ENCODE data around the gene TRIM32.
A peak's percentile ranks its signal among the peaks of the same experiment; 100 is the strongest.

Gene TRIM32

GRCh38 chr9:116687074-116687753 is at the start of gene TRIM32:
TSS of gene TRIM32 (plus strand) at chr9:116687305. CDS start at chr9:116697743, 10,438 bp downstream.
- DNase-seq (ENCODE audit: low read depth, low spot score), result peak; percentile 95

GRCh38 chr9:116639251-116639741 is 47.8 kb upstream of the TRIM32 start:
- no peak for DNase-seq (ENCODE audit: low read depth, low spot score)

- no peak for DNase-seq (ENCODE audit: low read depth, low spot score)
Measured at GRCh38 chr9:116641292-116642059, 45.6 kb upstream of the TRIM32 start.

- no peak for DNase-seq (ENCODE audit: low read depth, low spot score)
Measured at GRCh38 chr9:116643691-116644090, 43.4 kb upstream of the TRIM32 start.

- DNase-seq (ENCODE audit: low read depth, low spot score), result no peak
Measured at GRCh38 chr9:116644091-116644688, 42.9 kb upstream of the TRIM32 start.

- DNase-seq (ENCODE audit: low read depth, low spot score), result peak; percentile 22
Measured at GRCh38 chr9:116646661-116647514, 40.2 kb upstream of the TRIM32 start.

GRCh38 chr9:116647515-116647809 is 39.6 kb upstream of the TRIM32 start:
- DNase-seq (ENCODE audit: low read depth, low spot score), result no peak

GRCh38 chr9:116653348-116654058 is 33.6 kb upstream of the TRIM32 start:
- DNase-seq (ENCODE audit: low read depth, low spot score), result peak; percentile 61

- no peak for DNase-seq (ENCODE audit: low read depth, low spot score)
Measured at GRCh38 chr9:116654059-116654355, 33.1 kb upstream of the TRIM32 start.

GRCh38 chr9:116656501-116656971 is 30.6 kb upstream of the TRIM32 start:
- DNase-seq (ENCODE audit: low read depth, low spot score), result no peak

- DNase-seq (ENCODE audit: low read depth, low spot score), result no peak
Measured at GRCh38 chr9:116656977-116657376, 30.1 kb upstream of the TRIM32 start.

GRCh38 chr9:116658265-116658664 is 28.8 kb upstream of the TRIM32 start:
- no peak for DNase-seq (ENCODE audit: low read depth, low spot score)

- DNase-seq (ENCODE audit: low read depth, low spot score), result peak; percentile 55
Measured at GRCh38 chr9:116661037-116661954, 25.8 kb upstream of the TRIM32 start.

GRCh38 chr9:116662646-116663310 is 24.3 kb upstream of the TRIM32 start:
- no peak for DNase-seq (ENCODE audit: low read depth, low spot score)

- no peak for DNase-seq (ENCODE audit: low read depth, low spot score)
Measured at GRCh38 chr9:116663581-116663980, 23.5 kb upstream of the TRIM32 start.

GRCh38 chr9:116668970-116669695 is 18.0 kb upstream of the TRIM32 start:
- no peak for DNase-seq (ENCODE audit: low read depth, low spot score)

GRCh38 chr9:116671605-116672004 is 15.5 kb upstream of the TRIM32 start:
- DNase-seq (ENCODE audit: low read depth, low spot score), result no peak

GRCh38 chr9:116673375-116673774 is 13.7 kb upstream of the TRIM32 start:
- no peak for DNase-seq (ENCODE audit: low read depth, low spot score)

Data from ELF-1 (cell line).